ENCODE measurements around the gene MTUS2. TPM values are rescaled to one million over a fixed set of nuclear protein-coding genes. Genes with fewer than 3 reads are reported as not detected.

MTUS2 gene
- total RNA-seq, 1 experiment from 2014 or later, result 0.35 TPM

GRCh38 chr13:28865951-28866350 is 45.8 kb downstream of the MTUS2 start:
- no peak for TF ChIP-seq CTCF (conservative IDR thresholded peaks at IDR 0.05)
- H3K23me2 ChIP-seq (ENCODE audit: insufficient read length, low read depth, low read length, poor library complexity, severe bottlenecking), result no peaks in the 10 kb centered on the region
- H2BK20ac ChIP-seq (ENCODE audit: low read depth, low read length, poor library complexity, severe bottlenecking), result no peak overlapping the region
- no peak overlapping the region for H3K9ac ChIP-seq (ENCODE audit: extremely low read depth, insufficient read length, low read length)
- H3K9me3 ChIP-seq (ENCODE audit: control insufficient read depth, low read depth, low read length), result no peaks in the 10 kb centered on the region
- H3K4ac ChIP-seq (ENCODE audit: low read depth, low read length), result no peak overlapping the region
- no peak overlapping the region for H2BK5ac ChIP-seq (ENCODE audit: insufficient read length, low read length)
- DNase-seq, result no peak
- H3K14ac ChIP-seq (ENCODE audit: insufficient read depth, low read length), result no peak overlapping the region
- no peak overlapping the region for H2BK15ac ChIP-seq (ENCODE audit: low read depth, low read length)
- H3K56ac ChIP-seq (ENCODE audit: insufficient read length, low read depth, low read length), result no peak overlapping the region
- no peak overlapping the region for H4K5ac ChIP-seq (ENCODE audit: insufficient read length, low read depth, low read length)
- no peaks in the 10 kb centered on the region for H3K27me3 Mint-ChIP-seq (ENCODE audit: low read depth)
- no peak overlapping the region for H3K18ac ChIP-seq (ENCODE audit: insufficient read length, low read depth, low read length)
- H3K27ac Mint-ChIP-seq, result no peak overlapping the region
- H2BK12ac ChIP-seq (ENCODE audit: insufficient read length, low read depth, low read length), result no peak overlapping the region
- no peak overlapping the region for H3K4me2 ChIP-seq (ENCODE audit: insufficient read depth, insufficient read length, low read length)
- no peak overlapping the region for H2AFZ ChIP-seq (ENCODE audit: low read length)
- no CpG with 5 or more reads among the region's 7 CpGs for WGBS (ENCODE audit: extremely low coverage, insufficient read length, low lambda C conversion rate)
- no peak overlapping the region for H4K8ac ChIP-seq (replicated peaks; ENCODE audit: insufficient read length, low read depth, low read length)
- no peak overlapping the region for H3K4me3 Mint-ChIP-seq
- no peaks in the 10 kb centered on the region for H3K36me3 Mint-ChIP-seq (ENCODE audit: insufficient read depth in 1 of 3, low read depth in 3 of 3)
- H4K20me1 ChIP-seq (ENCODE audit: control insufficient read depth, insufficient read depth, insufficient read length), result no peaks in the 10 kb centered on the region
- no peaks in the 10 kb centered on the region for H3K4me1 ChIP-seq (ENCODE audit: insufficient read depth, low read length)
- H3K79me2 ChIP-seq (ENCODE audit: insufficient read depth, low read length), result no peaks in the 10 kb centered on the region
- H3K4me1 Mint-ChIP-seq, result peaks cover 5% of the 10 kb centered on the region in 2 experiments; a peak in 1 of 4 replicates
- no peak overlapping the region for H3T11ph ChIP-seq (ENCODE audit: low read length)
- H3K79me1 ChIP-seq (ENCODE audit: insufficient read depth, low read depth, low read length, poor library complexity, severe bottlenecking), result no peaks in the 10 kb centered on the region
- H4K91ac ChIP-seq (ENCODE audit: insufficient read length, low read depth, low read length), result no peak overlapping the region
- H2BK120ac ChIP-seq (ENCODE audit: low read depth, low read length, poor library complexity, severe bottlenecking), result no peak overlapping the region
- H3K27ac ChIP-seq (ENCODE audit: insufficient read length, low read depth, low read length), result no peak overlapping the region
- H3K27me3 ChIP-seq (ENCODE audit: insufficient read depth, low read length), result no peaks in the 10 kb centered on the region
- no peak overlapping the region for H2AK5ac ChIP-seq (ENCODE audit: insufficient read length, low read length)
- H3K23ac ChIP-seq (ENCODE audit: insufficient read length, low read depth, low read length), result no peak overlapping the region
- peaks cover 0 to 3% of the 10 kb centered on the region in 2 experiments; a peak in 3 of 5 replicates for H3K9me3 Mint-ChIP-seq

All from H9 (cell line).